GM18909 (cell line): Measurements from ENCODE around the gene TRAF3.
"Not testable (repeated sequence)": the region's sequence is repeated elsewhere in the genome, so short reads cannot be mapped to it uniquely, and the experiment has no call there.

Source experiments
- ATAC-seq: cut with Tn5 transposase; IDR thresholded peaks from one replicate; pipeline ENCODE4 v1.9.1; 2021; ENCODE audit warnings: mild to moderate bottlenecking; ENCODE audit not compliant: unreplicated experiment, poor library complexity

The TRAF3 gene

DNA sequence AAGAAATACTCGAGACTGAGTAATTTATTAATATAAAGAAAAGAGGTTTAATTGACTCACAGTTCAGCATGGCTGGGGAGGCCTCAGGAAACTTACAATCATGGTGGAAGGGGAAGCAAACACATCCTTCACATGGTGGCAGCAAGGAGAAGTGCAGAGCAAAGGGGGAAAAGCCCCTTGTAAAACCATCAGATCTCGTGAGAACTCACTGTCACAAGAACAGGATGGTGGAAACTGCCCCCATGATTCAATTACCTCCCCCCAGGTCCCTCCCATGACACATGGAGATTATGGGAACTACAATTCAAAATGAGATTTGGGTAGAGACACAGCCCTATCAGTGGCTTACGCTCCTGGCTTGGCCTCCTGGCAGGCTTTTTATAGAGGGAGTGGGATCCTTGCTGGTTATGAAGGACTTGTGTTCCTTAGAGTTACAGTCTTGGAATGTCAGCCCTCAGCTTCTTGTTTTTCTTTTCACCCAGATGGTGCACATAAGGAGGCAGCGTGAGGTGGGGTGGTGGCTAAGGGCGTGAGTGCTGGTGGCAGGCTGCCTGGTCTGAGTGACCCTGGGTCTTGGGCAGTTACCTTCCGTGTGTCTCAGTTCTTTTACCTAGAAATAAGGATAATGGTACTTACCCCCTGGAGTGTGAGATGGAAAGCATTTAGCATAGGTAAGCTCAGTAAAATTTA, 25.7 kb downstream of the TRAF3 start:
- ATAC-seq, result no peak

DNA sequence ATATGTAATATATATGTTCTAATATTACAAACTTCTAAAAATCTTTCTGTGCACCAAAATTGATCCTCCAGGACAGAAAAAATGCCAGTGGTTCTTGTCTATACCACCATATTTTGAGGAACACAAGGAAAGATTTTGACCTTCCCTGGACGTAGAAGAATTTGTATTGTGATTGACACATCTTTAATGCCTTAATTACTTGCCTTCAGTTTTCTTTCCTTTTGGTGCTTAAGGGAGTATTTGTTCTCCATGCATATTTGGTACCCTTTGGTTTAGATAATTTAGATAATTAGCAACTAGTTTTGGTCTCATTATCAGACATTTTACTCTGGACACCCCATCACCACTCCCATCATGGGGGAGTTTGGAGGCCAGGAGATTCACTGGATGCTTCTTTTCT, 27.6 kb downstream of the TRAF3 start:
- no peak for ATAC-seq

DNA sequence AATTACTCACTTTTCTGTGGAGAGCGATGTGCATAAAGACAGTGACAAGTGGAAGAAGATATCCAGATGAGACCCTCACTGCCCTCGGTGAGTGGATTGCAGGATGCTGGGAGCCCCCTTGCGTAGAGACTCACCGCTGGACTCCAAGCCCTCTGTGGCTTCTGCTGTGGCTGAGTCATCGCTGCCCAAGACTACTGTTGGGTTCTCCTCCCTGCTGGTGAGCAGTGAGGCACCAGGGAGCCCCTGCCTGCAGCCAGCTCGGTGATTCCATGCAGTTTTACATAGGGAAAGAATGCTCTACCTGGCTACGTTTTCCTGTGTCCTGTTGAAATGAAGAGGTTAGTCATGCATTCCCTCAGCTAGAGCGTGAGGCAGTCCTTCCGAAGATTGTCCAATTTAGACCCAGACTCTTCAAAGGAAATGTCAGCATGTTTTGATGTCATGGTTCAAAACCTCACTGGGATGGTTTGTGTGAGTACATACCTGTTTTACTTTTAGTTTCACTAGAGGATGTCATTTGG, 28.2 kb downstream of the TRAF3 start:
- no peak for ATAC-seq

DNA sequence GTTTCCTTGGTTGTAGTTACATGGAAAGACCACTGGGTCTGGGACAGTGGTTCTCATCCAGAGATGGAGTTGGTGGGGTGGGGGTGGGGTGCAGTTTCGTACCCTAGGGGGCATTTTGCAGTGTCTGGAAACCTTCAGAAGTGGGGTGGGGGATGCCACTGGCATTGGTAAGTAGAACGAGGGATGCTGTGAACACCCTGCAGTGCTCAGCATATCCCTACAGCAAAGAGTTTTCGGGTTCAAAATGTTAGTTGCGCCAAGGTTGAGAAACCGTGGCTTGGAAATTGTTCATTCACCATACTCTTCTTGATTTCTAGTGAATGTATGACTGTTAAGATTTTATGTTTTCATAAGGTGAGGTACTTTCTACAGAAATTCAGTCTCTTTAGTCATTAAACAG, 28.7 kb downstream of the TRAF3 start:
- no peak for ATAC-seq

DNA sequence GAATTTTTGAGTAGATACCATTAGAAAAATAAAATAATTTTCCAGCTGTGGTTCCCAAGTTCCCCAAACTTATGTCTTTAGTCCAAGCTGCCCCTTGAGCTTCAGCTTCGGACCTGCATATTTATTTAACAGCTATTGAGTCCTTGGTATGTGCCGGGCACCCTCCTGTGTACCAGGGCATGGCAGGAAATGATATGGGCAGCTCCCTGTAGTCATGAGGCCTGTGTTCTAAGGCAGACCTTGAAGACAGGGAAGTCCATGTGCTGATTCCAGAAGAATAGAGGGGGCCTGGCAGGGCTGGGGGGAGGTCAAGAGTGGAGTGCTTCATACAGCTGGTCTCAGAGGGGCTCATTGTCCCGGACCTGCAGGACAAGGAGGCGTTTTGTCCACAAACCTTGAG, 29.2 kb downstream of the TRAF3 start:
- ATAC-seq, result no peak

DNA sequence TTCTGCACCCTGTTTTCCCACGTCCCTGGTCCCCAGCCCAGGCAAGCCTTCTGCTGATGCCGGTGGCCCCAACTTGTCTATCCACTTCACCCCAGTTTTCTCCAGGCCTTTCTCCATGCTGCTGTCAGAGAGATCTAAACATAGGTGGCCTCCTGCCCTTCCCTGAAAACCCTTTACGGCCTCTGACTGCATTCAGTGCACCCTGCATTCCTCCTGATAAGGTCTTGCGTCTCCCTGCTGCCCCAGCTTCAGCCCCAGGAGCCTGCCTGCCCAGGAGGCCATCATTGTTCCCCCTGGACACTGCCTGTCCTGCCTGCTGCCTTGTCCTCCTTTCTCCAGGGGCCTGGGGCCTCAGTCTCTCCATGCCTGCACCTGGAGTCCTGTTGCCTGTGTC, 29.8 kb downstream of the TRAF3 start:
- ATAC-seq, result no peak

DNA sequence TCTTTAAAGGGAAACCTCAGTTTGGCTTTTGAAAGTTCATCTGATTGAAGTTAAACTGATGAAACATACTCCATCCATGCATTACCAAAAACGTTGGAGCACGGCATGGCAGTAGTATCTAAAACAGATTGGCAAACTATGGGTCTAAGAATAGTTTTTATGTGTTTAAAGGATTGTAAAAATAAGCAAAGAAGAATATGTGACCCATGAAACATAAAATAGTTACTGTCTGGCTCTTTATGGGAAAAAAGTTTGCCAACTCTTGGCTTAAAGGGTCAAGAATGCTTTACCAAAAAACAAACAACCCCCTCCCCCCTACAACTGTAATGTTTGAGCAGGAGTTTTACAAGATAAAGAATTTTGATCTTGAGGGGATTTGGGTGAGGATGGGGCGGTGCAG, 32.6 kb downstream of the TRAF3 start:
- no peak for ATAC-seq

DNA sequence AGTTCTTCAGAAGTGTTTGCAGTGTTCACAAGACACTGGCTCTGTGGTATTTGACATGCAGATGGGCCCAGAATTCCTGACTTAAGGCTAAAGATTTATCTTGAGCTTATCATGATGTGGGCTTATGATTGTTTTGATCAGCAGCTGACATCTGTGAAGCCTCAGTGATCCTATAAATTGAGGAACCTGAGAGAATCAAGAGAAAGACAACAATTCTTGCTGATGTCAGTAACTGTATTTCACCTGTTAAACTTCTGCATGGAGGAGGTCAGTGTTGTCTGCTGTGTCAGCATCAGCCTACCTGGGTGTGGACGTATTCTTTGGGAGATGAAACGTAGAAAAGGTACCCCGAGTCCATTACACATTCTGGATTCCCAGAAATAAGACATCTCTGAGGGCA, 33.3 kb downstream of the TRAF3 start:
- no peak for ATAC-seq

DNA sequence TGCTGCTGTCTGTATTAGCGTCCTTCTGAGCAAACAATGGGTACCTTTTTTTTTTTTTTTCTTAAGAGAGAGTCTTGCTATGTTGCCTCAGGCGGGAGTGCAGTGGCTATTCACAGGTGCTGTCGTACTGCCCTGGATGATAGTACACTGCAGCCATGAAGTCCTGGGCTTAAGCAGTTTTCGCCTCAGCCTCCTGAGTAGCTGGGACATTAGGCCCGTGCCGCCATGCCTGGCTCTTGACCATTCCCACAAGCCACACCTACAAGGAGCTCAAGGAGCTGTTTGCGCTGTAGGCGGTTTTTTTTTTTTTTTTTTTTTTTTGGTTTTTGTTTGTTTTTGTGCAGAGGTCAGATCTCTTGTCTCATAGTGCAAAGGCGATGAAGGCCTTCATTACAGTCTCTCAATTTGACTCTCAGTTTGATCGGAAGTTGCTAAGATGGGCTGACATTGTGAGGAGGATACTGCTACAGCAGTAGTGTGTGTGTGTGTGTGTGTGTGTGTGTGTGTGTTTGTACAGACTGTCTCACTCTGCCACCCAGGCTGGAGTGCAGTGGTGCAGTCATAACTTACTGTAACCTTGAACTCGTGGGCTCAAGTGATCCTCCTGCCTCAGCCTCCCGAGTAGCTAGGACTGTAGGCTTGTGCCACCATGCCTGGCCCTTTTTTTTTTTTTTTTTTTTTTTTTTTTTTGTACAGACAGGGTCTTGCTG, 34.2 kb downstream of the TRAF3 start:
- no peak for ATAC-seq

DNA sequence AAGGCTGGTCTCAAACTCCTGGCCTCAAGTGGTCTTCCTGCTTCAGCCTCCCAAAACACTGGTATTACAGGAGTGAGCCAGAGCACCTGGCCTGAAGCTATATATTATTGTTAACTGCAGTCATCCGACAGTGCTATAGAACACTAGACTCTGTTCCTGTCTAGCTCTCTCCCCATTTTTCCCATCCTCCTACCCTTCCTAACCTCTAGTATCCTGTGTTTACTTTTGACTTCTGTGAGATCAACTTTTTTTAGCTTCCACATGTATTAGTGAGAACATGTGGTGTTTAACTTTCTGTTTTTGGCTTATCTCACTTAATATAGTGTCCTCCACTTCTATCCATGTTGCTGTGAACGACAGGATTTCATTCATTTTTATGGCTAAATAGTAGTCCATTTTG, 34.7 kb downstream of the TRAF3 start:
- no peak for ATAC-seq

DNA sequence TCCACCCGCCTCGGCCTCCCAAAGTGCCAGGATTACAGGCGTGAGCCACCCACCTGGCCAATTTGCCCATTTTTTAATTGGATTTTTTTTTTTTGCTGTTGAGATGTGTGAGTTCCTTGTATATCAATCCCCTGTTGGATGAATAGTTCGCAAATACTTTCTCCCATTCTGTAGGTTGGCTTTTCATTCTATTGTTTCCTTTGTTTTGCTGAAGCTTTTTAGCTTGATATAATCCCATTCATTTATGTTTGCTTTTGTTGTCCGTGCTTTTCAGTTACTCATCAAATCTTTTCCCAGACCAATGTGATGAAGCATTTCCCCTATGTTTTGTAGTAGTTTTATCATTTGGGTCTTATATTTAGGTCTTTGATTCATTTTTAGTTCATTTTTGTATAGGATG, 36.4 kb downstream of the TRAF3 start:
- ATAC-seq, result no peak

DNA sequence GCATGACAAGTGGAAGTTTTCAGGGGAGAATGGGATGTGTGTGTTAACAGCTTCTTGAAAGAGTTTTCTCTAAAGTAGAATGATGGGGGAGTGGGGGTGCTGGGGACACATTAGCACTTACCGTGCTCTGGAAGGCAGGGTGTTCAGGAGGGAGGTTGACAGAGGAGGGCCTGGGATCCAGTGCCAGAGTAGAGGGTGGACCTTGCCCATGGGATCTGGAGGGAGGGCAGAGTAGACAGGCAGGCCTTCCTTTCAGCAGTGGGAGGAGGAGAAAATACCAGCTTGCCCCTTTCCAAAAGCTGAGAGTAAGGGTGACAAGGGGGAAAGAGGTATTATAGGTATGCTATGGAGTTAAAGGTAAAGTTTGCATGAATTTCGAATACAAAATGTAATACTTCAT, 40.1 kb downstream of the TRAF3 start:
- ATAC-seq, result no peak

DNA sequence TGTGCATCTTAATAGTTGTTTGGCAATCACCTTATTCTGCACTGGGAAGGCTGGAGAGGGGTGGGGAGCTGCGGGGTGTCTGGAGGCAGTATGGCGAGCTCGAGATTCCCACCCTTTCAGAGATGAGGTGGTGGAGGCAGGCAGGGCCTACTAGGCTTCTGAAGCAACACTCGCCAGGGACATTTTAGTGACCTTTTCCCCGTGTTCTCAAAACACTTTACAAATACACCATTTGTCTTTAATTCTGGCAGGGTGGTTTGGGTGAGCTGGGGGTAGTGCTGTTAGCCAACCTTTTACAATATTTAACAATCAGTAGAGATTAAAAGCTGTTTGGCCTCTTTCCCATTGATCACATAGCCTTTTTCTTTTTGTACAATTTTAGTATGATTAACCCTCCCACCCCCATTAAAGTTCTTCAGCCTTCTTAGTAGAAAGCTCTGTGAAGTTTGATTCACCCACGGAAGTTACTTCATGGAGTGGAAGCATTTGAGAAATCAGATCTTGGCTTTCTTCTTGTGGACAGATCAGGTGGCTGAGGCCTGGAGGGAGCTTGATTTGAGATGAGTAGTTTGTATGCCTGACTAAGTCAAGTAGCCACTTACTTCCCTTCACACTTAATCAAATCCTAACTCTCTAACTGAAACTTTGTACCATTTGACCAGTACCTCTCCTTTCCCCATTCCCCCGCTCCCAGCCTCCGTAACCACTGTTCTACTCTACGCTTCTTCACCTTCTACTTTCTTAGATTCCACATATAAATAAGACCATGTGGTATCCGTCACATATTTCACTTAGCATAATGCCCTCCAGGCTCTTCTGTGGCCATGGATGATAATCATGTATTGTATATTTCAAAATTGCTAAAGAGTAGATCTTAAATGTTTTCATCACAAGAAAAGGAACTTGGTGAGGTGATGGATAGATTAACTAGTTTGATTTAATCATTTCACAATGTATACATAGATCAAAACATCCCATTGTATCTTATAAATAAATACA, 41.0 kb downstream of the TRAF3 start:
- ATAC-seq, result no peak

DNA sequence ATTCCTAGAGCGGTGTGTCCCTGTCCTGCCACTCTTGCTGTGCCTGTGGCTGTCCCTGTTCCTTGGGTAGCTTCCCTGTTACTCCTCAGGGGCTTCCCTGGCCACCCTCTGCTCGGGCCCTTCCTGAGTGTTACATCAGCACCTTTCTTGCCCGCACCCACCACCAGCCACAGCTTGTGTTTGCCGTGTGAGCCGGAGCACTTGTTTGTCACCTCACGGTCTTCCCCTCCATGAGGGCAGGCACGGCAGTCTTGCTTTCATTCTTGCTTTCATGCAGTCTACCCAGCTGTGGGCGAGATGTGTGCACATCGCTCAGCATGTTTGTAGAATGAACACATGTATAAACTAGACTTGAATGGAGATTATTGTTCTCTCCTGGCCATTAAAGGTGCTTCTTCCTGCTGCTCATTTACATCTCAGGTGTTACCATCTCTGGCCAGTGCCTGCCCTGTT, 42.0 kb downstream of the TRAF3 start:
- ATAC-seq, result peak; percentile 73

DNA sequence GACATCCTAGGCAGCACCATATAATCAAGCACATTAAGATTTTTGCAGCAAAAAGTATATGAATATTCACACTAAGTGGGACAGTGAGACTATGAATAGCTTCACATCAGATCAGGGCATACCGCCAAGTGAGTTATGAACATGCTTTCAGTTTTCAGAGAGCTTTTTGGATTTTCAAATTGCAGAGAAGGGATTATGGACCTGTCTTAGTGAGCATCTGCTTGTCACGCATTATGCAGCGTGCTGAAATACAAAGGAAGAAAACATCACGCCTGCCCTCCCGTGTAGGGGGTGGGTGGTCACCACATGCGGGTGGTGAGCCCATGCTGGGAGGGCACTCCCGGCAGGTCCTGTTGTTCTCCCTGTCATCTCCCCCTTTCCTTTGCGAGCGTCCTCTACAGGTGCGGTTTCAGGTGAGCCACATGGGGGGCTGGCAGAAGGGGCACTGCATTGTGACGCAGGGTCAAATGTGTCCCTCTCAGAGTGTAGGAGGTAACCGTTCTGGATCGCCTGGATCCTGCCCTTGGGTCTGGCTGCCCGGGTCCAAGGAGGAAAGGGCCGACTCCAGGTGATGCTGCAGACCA, 42.6 kb downstream of the TRAF3 start:
- ATAC-seq, result peak; percentile 9

DNA sequence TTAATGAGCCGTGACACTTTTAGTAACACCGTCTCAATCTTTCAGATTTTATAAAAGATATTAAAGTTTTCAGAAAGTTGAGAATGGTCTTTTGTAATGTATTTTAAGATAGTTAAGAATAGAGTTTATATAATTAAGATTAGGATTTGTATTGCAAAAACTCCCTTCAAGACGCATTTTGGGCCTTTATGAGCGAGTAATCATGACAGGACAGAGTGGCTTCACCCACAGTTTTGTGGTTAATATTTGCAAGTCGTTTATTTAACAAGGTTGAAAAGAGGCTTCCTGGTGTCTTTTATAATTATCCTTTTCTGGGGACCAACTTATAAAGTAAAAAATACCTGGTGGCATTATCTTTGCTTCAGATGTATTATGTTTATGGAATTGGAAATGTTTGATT, 44.0 kb downstream of the TRAF3 start:
- ATAC-seq, result no peak

DNA sequence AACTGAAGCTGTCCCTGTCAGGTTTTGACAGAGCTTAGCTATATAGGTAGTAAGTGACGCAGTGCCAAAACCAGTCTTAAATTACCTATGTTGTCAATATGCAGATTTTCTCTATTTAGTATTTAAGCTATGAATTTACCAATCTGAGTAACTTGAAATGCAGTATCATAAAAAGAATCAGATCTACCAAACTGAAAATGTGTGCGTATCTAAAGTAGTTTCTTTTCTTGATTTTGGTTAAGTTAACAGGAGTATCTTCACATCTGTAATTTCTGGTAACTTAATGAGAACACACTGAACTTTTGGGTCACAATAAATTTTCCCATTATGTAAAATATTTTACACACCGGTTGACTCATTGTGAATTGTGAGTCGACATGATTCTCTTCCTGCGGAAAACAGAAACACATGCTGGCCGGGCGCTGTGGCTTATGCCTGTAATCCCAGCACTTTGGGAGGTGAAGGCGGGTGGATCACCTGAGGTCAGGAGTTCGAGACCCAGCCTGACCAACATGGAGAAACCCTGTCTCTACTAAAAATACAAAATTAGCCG, 45.1 kb downstream of the TRAF3 start:
- no peak for ATAC-seq

DNA sequence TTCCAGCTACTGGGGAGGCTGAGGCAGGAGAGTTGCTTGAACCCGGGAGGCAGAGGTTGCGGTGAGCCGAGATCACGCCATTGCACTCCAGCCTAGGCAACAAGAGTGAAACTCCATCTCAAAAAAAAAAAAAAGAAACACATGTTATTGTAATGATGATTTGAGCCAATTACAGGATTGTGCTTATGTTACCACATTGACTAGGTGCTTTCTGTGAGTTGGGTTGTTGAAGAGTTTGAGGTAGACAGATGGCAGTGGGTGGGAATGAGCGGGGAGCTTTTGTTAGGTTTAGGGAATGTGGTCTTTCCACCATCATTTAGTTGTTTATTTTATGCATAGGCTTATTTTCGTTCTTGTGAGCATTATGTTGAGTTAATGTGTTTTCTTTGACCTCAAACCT, 45.6 kb downstream of the TRAF3 start:
- ATAC-seq, result not testable (repeated sequence)

DNA sequence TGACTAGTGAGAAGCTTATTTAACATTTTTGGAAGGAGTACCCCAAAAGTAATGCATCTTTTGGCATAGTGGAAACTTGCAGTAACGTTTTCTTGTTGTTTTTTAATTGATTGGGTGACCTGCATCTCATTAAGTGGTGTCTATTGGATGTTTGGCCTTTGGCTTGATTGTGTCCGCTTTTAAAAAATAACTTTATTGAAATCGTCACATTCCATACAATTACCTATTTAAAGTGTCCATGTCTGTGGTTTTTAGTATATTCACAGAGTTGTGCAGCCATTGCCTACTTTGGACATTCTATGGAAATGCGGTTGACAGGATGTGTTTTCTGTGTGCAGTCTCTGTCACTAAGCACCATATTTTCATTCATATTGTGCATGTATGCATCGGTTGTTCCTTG, 46.3 kb downstream of the TRAF3 start:
- no peak for ATAC-seq

DNA sequence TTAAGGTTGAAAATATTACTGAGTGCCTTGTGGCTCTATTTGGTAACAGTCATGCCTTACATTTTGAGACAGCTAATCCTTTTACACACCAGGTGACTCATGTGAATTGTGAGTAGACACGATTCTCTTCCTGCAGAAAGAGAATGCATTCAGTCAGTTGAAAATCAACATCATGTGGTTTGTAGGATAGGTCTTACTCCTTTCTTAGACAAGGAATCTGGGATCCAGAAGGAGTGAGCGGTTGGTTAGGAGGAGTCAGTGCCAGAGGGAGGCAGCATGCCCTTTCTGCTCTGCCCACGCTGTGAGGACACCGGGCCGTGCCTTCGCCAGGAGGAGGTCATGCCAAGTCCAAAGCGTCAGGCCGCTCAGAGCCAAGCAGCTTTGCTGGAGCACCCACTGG, 47.6 kb downstream of the TRAF3 start:
- ATAC-seq, result no peak
